PFSK-1 (cell line): Measurements from ENCODE around the gene ZNF831.

Experiments
- FOXP2 ChIP-seq: optimal IDR thresholded peaks from 2 replicates; pipeline ENCODE3; 2011; ENCODE audit warnings: borderline replicate concordance, control low read depth, inconsistent platforms; ENCODE audit not compliant: insufficient read depth; ENCODE audit errors: extremely low read length, extremely low read depth
- POLR2AphosphoS5 ChIP-seq: IDR thresholded peaks from 2 replicates; pipeline ENCODE4 v1.6.1; 2012; ENCODE audit warnings: low read depth, mild to moderate bottlenecking, control low read depth, low read length, moderate library complexity
- SIN3A ChIP-seq: IDR thresholded peaks from 2 replicates; pipeline ENCODE4 v1.6.1; 2012; ENCODE audit warnings: mild to moderate bottlenecking, low read length, moderate library complexity, borderline replicate concordance; ENCODE audit not compliant: insufficient read depth
- TAF1 ChIP-seq: IDR thresholded peaks from 2 replicates; pipeline ENCODE4 v1.6.1; 2012; ENCODE audit warnings: low read length, control low read depth, borderline replicate concordance; ENCODE audit not compliant: insufficient read depth
- TF ChIP-seq, protein P1 (sequence below), 2 experiments: IDR thresholded peaks; 2 replicates each; pipeline versions ENCODE4 v1.6.1 to v1.8.0; 2011 to 2012; ENCODE audit warnings: low read depth in 2 of 2, low read length in 2 of 2, control low read depth in 1 of 2, inconsistent platforms in 1 of 2, mild to moderate bottlenecking in 1 of 2, moderate library complexity in 1 of 2; ENCODE audit not compliant: insufficient read depth in 1 of 2

ZNF831 gene

DNA sequence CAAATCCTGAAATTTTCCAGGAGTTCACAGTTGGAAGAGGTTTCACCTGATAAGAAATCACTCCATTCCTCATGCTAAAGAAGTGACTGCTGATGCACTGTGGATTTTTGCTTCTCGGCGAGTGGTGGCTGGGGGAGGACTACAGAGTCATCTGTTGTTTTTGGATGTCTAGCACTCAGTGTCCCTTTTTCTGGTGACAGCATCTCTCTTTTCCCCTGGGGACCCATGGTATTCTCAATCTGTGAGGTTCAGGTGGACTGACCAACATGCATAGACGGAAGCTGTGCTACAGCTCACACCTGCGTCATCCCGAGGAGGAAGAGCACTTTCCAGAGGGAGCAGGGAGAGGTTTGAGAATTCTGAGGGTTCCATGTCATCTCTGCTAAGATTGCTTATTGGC, 42.7 kb upstream of the ZNF831 start:
- TF ChIP-seq SIN3A (no peak), FOXP2 (no peak), TAF1 (no peak), POLR2AphosphoS5 (no peak)
- TF ChIP-seq, protein P1, sequence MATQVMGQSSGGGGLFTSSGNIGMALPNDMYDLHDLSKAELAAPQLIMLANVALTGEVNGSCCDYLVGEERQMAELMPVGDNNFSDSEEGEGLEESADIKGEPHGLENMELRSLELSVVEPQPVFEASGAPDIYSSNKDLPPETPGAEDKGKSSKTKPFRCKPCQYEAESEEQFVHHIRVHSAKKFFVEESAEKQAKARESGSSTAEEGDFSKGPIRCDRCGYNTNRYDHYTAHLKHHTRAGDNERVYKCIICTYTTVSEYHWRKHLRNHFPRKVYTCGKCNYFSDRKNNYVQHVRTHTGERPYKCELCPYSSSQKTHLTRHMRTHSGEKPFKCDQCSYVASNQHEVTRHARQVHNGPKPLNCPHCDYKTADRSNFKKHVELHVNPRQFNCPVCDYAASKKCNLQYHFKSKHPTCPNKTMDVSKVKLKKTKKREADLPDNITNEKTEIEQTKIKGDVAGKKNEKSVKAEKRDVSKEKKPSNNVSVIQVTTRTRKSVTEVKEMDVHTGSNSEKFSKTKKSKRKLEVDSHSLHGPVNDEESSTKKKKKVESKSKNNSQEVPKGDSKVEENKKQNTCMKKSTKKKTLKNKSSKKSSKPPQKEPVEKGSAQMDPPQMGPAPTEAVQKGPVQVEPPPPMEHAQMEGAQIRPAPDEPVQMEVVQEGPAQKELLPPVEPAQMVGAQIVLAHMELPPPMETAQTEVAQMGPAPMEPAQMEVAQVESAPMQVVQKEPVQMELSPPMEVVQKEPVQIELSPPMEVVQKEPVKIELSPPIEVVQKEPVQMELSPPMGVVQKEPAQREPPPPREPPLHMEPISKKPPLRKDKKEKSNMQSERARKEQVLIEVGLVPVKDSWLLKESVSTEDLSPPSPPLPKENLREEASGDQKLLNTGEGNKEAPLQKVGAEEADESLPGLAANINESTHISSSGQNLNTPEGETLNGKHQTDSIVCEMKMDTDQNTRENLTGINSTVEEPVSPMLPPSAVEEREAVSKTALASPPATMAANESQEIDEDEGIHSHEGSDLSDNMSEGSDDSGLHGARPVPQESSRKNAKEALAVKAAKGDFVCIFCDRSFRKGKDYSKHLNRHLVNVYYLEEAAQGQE (IDR thresholded peaks at IDR 0.05; ENCODE audit: insufficient read depth in 1 of 2, low read depth in 2 of 2, low read length in 2 of 2) = no peak

DNA sequence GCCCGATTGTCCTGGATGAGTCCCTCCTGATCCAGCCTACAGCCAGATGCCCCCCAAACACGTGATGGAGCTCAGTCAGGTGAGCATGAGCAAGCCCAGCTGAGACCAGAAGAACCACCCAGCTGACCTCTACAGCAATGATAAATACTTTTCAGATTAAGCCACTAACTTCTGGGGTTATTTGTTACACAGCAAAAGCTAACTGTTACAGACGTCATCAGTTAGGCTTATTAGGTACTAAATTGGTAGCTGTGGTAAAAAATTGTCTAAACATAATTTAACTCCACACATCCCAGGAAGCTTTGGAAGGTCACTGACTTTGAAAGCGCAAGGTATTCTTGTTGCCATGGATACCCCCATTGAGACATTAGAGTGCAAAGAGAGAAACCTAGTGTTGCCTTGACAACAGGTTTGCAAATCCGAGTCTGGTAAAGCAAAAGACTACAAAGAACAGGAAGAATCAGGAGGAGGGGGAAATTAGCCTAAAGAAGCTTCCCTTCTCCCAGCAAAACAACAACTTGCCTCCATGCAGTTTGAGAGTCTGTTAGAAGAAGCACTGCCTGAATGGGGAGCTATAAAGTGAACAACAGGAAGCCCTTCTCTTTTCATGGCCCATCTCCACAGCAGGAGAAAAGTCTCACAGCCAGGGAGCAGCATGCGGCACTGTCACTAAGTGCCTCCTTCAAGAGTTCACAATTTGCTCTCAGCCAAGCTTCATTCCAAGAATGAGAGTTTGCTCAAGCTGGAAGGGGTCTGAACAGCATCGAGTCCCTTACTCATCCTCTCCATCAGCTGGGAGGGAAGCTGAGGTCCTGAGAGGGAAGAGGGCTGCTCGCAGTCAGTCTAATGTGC, 41.7 kb upstream of the ZNF831 start:
- TF ChIP-seq TAF1 = no peak
- no peak for TF ChIP-seq FOXP2

DNA sequence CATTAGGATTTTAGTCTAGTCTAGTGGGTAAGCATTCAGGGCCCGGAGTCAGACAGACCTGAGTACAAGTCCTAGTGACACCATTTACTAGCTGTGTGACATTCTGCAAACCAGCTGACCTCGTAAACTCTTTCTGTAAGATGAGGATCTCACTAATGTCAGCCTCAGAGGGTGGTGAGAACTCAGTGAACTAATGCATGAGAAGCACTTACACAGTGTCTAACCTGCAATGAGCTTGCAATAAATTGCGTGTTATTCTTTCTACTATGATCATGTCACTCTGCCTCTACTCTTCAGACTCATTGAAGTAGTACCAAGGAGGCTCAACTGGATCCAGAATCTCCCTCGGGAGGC, 41.1 kb upstream of the ZNF831 start:
- TF ChIP-seq SIN3A (no peak), TAF1 (no peak), POLR2AphosphoS5 (no peak), FOXP2 (no peak)
- TF ChIP-seq, protein P1 (IDR thresholded peaks at IDR 0.05; ENCODE audit: insufficient read depth in 1 of 2, low read depth in 2 of 2, low read length in 2 of 2) = no peak

DNA sequence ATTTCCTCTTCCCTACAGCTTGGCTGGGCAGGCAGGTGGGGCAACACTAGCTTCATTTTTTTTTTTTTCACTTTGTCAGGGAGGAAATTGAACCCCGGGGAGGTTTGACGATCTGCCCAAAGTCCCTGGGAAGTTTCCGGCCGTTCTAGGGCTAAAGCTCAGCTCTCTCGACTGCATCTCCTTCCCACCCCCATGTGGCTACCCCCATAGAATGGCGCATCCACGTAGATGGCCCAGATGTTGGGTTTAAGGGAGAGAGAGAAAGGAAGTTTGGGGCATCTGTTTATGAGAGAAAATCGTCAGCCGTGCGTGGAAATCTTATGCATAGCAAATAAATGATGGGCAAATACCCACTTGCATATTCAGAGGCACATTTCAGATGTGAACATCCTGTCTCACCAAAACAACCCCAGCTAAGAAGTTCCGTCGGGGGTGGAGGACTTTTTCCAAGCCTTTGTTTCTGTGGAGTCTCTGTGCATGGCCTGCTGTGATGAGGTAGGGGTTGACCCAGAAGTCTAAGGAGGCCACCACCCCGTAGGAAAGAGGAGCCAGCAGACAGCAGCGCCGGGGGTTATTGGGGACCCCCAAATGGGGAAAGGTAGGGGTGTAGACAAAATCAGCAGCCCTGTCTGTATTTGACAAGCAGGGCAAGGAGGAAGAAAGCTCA, 40.5 kb upstream of the ZNF831 start:
- TF ChIP-seq SIN3A (no peak), FOXP2 (no peak), POLR2AphosphoS5 (no peak), TAF1 (no peak)
- TF ChIP-seq, protein P1 (IDR thresholded peaks at IDR 0.05; ENCODE audit: insufficient read depth in 1 of 2, low read depth in 2 of 2, low read length in 2 of 2) = no peak

DNA sequence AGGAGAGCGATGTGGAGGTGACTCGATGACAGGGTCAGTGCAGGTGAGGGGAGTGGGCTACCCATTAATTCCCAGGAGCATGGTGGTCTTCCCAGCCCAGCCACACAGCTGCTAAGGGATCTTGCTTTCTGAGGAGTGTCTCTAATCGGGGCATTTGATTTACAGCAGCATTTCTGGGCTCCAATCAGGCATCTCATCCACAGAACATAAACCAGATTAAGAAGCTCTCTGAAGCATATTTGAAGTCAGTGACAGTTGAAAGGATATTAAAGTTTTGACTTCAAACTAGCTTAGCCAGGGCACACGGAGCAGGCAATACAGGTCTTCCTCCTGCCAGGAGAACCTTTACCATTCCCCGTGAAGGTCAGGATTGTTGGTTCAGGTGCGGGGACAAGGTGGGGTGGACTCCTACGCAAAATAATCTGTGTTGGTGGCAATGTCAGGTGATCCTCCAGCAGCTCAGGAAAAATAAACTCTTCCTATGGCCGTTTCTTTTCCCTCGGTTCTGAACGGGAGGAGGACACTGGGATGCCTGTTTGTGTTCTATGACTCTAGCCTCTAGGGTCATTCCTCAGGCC, 39.9 kb upstream of the ZNF831 start:
- no peak for TF ChIP-seq TAF1
- TF ChIP-seq POLR2AphosphoS5 = no peak
- TF ChIP-seq FOXP2 = no peak
- TF ChIP-seq SIN3A = no peak
- TF ChIP-seq, protein P1 (IDR thresholded peaks at IDR 0.05; ENCODE audit: insufficient read depth in 1 of 2, low read depth in 2 of 2, low read length in 2 of 2) = no peak
